Measurements from ENCODE around the gene GPR85.
"Not testable (repeated sequence)": the region's sequence is repeated elsewhere in the genome, so short reads cannot be mapped to it uniquely, and the experiment has no call there.

GPR85 gene, protein sequence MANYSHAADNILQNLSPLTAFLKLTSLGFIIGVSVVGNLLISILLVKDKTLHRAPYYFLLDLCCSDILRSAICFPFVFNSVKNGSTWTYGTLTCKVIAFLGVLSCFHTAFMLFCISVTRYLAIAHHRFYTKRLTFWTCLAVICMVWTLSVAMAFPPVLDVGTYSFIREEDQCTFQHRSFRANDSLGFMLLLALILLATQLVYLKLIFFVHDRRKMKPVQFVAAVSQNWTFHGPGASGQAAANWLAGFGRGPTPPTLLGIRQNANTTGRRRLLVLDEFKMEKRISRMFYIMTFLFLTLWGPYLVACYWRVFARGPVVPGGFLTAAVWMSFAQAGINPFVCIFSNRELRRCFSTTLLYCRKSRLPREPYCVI

DNA sequence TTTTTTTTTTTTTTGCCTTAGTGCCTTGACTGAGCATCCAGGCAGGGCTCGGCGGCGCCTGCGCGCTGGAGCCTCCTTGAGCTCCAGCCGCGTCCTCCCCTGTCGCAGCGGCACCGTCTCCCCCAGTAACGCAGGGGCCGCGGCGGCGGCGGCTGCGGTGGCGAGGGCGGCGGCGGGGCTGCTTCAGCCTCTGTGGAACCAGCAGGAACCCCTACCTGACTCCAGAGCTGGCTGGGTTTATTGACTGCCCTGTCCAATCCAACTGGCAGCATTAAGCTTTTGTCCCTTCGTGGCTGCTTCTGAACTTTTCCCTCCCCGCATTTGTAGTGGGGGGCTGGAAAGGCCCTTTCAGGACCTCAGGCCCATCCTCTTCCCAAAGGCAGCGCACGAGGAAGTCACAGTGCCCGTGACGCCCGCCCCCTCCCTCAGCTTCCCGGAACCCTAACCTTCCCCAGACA is at the start of gene GPR85:
Gene GPR85 (minus strand): TSS at position 397 of the 458 bp plus-strand sequence. CDS start 2,106 bp downstream, outside the sequence.
- DNase-seq: peak; percentile 78

DNA sequence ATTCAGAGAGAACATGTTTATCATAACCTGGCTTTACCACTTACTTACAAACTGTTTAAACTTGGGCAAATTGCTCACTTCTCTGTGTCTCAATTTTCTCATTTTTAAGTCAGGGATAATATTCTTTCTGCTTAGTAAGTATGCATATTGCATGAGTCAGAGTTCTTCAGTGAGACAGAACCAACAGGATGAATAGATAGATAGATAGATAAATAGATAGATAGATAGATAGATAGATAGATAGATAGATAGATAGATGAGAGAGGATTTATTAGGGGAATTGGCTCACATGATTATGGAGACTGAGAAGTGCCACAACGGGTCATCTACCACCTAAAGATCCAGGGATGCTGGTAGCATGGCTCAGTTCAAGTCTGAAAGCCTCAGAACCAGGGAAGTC is 47.4 kb upstream of the GPR85 start:
- DNase-seq: no peak

DNA sequence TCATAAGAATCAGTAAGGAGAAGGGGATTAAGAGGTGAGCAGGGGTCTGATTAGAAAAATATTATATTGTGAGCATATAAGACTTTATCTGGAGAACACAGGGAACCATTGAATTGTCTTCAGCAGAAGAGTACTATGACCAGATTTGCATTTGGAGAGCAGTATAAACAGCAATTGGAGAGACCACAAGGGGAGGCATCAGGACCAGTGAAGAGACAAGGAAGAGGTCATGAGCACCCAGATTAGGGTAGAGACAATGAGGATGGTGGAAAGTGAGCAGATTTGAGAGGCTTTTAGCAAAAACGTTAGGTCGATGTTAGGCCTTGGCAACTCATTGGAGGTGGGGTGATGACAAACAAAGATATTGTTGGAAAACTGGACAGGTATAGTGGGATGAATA is 44.7 kb upstream of the GPR85 start:
- no peak for DNase-seq

DNA sequence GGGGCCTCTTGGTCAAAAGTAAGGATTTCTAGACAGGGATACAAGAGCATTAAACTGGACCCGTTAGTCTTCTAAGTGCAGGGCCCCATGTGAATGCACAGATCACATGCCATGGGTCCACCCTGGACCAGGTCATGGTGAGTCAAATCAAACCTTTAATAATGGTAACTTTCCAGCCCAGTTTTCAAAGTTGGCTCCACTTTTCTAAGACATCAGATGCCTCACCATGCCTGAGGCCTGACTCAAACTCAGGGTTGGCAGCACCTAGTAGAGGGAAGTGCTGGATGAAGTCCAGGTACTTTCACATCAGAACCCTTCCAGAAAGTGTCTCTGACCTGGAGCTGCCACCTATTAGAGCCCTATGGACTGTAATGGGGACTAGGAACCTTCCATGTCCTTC is 41.4 kb upstream of the GPR85 start:
- no peak for DNase-seq

DNA sequence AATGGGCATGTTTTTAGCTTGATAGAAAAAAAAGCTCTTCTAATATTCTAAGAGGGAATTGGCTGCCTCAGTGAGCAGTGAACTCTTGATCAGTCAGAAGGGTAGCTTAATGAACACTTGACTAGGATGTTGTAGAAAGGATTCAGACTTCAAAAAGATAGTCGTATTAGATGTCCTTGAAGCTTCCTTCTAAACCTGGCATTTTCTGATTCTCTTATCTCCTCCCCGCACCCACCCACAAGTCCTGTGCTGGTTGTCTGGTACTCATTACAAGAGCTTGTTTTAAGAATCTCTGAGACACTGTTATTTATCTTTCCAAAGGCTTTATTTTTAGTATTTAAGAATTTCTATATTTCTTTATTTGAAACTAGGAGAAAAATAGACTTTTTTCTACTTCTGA is 39.1 kb upstream of the GPR85 start:
- DNase-seq: no peak

DNA sequence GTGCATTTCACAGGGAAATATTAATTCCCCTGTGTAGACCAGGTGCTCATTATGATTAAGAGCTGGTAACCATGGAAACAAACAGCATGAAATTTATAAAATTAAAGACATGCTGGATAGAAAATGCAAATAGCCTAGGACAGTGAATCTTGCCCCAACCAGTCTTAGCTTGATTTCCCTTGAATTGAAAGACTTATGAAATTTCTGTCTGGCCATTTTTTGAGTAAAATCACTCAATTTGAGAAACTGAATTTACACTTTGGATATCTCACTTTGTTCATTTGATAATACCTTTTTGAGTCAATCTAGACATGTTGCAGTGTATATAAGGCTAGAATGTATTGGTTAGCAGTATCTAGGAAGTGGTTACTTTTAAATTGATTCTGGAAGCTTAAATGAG is 36.1 kb upstream of the GPR85 start:
- DNase-seq: no peak

DNA sequence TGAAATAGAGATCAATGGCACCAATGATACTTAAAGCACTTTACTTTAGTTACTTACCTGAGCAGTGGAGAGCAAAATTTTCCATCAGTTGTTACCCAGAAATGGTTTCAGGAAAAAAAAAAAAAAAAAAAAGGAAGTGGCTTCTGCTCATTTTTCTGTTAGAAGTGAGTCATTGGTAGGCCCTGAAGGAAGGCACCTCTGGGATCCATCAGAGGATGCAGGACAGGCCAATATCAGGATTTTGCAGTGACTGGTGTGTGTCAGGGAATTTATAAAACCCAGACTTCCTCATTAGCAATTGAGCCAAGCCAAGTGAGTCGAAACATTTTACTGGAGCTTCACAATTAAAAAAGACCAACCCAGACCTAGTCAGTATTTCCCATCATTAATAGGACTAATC is 34.0 kb upstream of the GPR85 start:
- no peak for DNase-seq

DNA sequence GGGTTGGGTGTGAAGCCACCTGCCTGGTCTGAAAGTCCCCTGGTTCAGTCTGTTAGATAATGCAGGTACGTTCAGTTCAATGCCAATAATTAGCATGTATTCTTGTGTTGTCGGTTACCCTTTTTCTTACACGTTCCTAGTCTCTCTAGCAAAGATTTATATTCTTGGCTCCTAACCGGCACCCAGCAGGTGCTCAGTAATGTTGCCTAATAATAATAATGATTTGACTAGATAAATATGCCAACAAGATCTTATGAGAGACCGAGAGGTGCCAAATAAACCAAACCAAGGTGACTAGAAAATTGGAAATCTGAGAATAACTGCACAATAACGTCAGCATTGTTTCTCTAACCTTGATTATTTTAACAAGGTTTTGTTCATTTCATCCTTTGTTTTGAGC is 32.8 kb upstream of the GPR85 start:
- DNase-seq: no peak

DNA sequence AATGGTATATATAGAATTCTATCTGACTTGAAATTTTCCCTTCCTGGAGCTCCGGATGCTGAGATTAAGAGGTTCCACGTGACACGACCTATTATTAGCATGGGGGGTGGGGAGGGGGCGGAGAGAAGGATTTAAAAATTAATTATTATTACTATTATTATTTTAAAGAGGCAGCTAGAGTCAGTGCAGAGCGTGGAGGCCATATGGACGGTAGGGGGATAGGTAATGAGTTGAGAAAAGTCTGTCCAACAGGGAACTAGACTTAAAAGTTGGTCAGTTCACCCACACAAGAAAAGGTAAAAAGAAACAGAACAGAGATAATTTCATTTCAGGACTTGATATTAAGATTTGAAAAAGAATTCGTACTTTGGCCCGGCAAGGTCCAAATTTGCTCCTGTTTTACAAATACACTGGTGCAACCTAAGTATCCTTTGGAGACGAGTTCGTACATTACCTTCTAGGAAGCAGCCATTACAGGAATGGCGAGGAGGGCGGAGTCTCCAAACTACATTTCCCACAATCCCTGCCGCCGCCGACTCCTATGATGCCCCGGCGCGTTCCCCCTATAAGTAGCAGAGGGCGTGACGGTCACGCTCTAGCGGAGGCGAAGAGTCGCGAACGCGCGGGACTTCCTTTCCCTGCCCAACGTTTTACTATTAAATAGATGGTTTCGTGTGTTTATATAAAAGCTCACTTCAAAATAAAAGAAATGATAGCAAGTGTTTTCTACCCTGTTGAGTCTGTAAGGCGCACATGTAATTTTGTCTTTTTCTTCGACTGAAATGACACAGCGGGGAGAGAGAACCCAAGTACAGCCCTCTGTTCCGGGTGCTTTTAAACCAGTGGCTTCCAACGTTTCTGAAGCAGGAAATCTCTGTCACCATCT is 31.7 kb upstream of the GPR85 start, which contains the start of gene SMIM30:
Gene SMIM30 (minus strand): TSS at position 481 of the 886 bp plus-strand sequence. CDS start 976 bp downstream, outside the sequence.
- peak; percentile 93 for DNase-seq

DNA sequence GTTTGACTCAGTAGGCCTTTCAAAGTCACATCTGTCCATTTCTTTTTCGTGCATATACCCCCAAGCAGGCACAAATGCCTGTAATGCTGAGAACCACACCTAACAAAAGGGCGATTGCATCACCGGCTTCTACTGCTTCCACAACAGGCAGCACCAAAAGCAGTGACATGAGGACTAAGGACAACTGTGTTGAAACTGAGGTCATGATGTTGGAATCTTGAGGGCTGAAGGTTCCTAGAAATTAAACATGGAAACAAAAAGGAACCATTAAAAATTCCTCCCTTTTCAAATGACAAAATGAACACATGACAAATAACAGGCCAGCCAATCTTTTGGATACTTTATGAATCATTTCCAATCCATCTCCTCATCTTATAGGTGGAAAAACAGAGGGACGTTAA is 30.7 kb upstream of the GPR85 start:
- not testable (repeated sequence) for DNase-seq

DNA sequence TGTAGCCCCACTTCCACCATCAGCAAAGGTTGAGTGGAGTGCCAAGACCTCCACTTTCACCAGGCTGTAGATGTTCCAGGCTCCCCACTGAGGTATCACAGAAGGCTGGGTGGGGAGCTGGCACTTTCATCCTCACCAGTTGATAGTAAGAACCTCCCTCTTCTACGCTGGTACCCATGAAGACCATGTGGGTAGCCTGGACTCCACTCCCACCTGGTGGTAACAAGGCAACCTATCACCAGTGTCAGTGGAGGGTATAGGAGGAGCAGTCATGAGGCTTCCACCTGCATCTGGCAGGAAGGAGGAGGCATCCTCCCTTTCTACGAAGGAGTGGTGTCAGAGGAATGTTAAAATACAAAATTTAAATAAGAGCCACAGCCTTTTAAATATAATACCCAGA is 27.3 kb upstream of the GPR85 start:
- DNase-seq: no peak

DNA sequence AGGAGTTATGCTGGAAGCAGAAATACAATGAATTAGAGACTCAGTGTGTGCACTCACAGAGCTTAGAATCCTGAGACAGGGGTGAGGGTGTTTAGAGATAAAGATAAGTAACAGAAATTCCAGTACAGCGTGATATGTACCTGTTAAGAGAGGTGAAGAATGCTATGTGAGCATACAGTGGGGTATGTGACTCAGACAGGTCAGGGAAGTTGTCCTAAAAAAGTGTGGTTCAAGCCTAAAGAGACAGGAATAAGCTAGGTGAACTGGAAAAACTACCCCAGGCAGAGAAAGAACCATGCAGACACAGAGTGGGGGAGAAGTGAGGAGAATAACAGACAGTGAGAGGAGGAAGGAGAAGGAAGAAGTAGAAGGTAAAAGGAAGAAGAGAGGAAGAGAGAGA is 23.1 kb upstream of the GPR85 start:
- no peak for DNase-seq

DNA sequence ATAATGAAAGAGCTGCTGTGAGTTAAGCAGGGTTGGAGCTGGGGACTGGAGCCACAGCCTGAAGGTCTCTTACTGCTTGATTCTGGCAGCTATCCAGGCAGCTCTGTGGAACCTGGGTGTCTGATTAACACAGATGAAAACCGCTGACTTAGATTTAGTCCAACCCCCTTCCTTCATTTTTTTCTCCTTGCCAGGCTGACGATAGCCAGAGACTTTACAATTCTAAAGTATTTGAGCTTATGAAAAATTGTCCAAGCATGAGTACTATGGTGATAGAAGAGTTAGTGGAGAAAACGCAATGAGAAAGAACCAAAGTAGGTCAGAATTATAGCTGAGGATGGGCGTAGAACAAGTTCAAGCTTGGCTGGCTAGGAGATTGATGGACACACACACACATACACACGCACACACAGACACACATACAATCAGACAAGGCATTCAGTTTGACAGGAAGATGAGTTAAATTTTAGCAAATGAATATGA is 13.5 kb upstream of the GPR85 start:
- DNase-seq: no peak

DNA sequence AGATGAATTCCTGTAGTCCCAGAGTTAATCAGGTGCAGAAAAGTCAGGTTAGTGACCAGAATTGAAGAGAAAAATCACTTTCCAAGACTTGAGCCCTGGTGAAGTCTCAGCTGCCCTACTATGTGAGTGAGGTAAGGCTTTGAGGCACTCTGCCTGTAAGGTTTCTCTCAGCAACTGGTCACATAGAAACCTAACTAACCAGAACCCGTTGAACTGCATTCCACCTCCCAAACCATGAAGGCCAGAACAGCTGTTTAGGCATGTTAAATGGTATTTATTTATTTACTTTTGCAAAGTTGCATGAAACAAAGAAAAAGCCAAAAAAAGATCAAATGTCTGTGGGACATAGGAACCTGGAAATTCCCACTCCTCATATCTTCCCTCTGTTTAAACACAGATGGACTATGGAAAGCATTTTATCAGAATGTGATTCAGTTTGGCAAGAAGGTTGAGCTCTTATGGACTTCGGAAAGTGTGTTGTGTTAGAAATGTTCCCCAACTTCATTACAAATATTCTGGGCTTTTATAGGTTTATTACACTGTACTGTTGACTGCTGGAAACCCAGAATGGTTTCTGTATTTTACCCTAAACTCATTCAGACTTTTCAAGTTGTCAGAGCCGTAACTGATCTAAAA is 12.8 kb upstream of the GPR85 start:
- no peak for DNase-seq

DNA sequence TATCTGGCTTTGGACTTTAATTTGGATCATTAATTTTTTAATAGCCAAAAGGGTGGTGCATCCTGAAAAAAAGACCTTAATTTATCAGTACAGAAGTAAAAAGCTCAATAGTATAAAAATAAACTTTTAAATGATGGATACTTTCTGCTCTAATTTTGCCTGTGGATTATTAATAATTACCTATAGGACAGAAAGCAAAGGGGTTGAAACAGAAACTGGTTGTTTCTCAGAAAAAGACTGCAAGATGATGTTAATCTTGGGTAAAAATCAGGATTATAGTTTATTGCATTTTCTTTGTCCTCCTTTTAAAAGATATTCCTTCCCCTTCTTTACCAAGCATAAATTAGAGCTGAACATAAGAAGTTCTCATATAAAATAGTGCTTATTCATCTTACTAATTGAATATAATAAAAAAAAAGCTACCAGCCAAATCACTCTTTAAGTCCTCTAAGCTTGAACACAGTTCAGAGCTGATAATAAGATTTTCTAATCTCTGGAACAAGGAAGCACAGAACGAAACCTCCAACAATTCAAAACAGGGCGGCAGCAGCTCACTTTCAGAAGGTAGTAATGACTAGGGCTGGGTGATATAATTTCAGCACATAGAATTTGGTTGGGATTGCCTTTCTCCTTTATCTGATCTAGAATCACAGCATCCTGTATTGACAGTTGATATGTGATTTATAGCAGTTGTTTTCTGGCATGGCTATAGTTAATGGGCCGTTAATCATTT is 8.1 kb upstream of the GPR85 start:
- no peak for DNase-seq

DNA sequence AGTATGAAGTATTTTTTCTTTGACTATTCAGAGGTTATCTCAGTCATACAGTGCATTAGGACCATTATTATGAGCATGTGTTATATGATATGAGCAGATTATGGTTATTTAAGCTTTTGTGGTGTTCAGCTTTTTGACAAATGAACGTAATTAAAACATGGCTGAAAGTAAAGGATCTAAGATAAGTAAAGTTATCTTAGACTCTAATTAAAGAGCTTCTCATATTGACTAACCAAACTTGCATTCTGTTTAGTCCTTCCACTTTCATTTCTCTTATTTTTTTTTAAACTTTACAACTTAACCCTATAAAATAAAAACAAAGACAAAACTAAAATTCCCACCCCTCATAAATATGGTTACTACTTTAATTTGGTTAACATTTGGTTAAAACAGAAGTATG is 6.9 kb upstream of the GPR85 start:
- no peak for DNase-seq

DNA sequence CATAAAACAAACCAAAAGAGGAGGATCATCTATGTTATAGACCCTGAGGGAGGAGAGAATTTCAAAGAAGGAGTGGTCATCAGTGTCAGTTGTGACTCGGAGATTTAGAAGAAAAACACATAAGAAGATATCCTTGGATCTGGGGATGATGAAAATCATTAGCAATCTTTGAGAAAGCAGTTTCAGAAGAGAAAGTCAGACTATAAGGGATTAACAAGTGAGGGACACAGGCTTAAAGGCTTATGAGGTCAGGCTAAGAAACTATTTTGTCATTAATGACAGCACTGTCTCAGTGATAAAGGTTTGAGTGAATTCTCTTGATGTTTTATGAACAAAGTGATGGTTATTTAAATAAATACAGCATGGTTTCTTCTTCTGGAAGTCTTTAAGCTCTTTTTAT is 6.1 kb upstream of the GPR85 start:
- no peak for DNase-seq

DNA sequence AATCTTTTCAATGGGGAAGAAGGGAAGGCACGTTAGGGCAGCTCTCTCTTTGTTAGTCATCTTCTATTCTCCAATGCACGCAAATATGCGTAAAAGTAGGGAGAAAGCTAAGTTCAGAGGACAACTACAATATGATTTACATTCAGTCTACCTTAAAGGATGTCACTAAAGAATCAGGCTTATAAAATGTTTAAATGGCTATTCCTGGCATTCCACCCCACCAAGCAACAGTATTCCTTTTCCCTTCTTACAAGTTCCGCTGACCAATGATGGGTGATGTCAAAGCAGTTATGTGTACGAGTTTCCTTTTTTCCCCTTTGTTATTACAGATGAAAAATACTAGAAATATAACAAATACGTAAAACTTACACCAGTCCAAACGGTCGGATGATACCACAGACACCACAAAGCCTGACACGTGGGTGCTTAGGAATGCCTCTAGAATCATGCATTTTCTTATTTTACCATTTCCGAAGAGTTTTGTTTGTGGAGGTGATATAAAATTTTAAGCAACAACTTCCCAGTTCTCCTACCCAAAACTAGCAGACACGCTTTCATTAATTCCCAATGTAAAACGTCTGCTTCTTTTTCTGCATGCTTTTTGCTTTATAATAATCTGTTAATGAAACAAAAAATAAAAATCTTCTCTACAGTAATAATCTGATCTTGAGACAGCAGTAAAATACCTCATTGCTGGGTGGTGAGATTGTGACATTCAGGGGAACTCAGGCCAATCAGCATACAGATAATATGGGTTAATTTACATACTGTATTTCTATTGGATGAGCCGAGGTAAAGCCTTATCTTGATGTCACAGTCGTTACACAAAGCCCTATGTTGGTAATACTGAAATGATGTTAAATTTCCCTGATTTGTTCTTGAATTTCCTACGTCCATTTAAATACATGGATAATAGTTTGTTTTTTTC is 708 bp upstream of the GPR85 start:
- no peak for DNase-seq

DNA sequence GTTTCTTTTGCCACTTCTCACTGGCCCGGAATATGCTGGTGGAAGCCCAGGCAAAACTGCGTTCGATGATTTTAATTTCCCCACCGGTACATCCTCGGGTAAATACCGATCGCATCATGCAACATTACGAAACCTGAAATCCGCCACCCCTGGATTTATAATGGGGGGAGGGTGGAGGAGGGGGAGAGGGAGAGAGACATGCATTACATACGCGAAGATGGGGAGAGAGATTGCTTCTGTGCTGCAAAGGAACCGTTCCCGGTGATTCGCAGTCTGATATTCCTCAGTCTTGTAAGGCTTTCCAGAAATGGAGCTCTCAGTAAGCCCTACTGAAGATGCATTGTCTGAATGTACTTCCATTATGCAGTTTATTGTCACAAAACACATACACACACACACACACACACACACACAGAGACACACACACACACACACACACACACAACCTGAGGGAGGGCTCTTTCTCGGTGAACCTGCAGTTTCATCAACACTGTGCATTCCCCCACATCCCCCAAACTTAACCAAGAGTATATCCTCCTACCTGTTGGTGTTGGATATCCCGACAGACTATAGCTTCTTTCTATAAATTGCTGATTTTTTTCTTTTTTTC is 741 bp downstream of the GPR85 start:
- DNase-seq: peak; percentile 29

DNA sequence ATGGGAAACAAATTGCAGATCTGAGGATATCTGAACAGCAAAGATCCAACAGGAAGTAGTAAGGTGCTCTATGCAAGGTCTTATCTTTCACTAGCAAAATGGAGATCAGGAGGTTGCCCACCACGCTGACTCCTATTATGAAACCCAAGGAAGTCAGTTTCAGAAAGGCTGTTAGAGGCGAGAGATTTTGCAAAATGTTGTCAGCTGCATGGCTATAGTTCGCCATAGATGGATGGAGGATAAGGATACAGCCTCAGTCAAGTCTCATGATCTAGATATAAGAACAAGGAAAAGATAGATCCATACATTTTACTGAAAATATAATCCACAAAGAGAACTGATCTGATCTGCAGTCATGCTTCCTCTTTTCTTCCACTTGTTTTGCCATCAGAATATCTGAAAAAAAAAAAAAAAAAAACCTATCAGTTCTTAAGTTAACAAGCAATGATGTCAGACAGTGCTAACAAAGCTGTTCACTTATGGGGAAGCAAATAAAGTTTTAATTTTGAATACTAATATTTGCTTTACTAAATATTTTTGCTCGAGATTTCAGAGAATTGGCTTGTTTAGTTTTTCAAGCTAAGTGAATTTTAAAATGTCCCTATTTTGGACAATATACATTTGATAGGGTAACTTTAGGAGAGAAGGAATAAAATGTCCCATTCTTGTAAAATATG is 2.0 kb downstream of the GPR85 start:
- no peak for DNase-seq

Data from left hindlimb (tissue), 1 donor.